Measurements from ENCODE around the gene SRMS. TPM values are rescaled to one million over a fixed set of nuclear protein-coding genes. Genes with fewer than 3 reads are reported as not detected.

Gene SRMS
- total RNA-seq, 2 donors from 2014 or later: 2.4 to 4.6 TPM

- ATAC-seq (peak; percentile 61), DNase-seq (peak in 1 of 2 donors; percentile 42)
- intact Hi-C loops (cut with DNase I, micrococcal nuclease): loop anchor here in 1 of 2 donors (10.0 kb wide), 1 partner anchor 86 kb away; no protein-coding TSS in a partner anchor
Observed at GRCh38 chr20:63558804-63559484, 11.4 kb upstream of the SRMS start.

- intact Hi-C loops (cut with DNase I, micrococcal nuclease): loop anchor here in 1 of 2 donors (10.0 kb wide), 1 partner anchor 87 kb away; no protein-coding TSS in a partner anchor
- no peak for DNase-seq
- ATAC-seq: no peak
Observed at GRCh38 chr20:63557481-63557891, 9.9 kb upstream of the SRMS start.

GRCh38 chr20:63556873-63557478 lies 9.4 kb upstream of the SRMS start:
- intact Hi-C loops (cut with DNase I, micrococcal nuclease): loop anchor here in 1 of 2 donors (10.0 kb wide), 1 partner anchor 88 kb away; no protein-coding TSS in a partner anchor
- no peak for ATAC-seq

GRCh38 chr20:63555661-63556381 lies 8.3 kb upstream of the SRMS start:
- intact Hi-C loops (cut with DNase I, micrococcal nuclease): loop anchor here in 1 of 2 donors (10.0 kb wide), 1 partner anchor 89 kb away; no protein-coding TSS in a partner anchor
- ATAC-seq: no peak

More at GRCh38 chr20:63556873-63557478, 9.4 kb upstream of the SRMS start:
- DNase-seq: no peak

GRCh38 chr20:63554361-63555278 lies 7.1 kb upstream of the SRMS start:
- intact Hi-C loops (cut with DNase I, micrococcal nuclease): loop anchor here in 1 of 2 donors (10.0 kb wide), 1 partner anchor 90 kb away; no protein-coding TSS in a partner anchor
- ATAC-seq: peak; percentile 1
- peak in 1 of 2 donors; percentile 18 for DNase-seq

More at GRCh38 chr20:63555661-63556381, 8.3 kb upstream of the SRMS start:
- DNase-seq: peak in 1 of 2 donors; percentile 28

- intact Hi-C loops (cut with DNase I, micrococcal nuclease): loop anchor here in 1 of 2 donors (10.0 kb wide), 1 partner anchor 91 kb away; no protein-coding TSS in a partner anchor
Observed at GRCh38 chr20:63553933-63554290, 6.4 kb upstream of the SRMS start, which contains the start of gene FNDC11. TSS of gene FNDC11 (plus strand) at chr20:63554159. CDS start at chr20:63555664, 1,505 bp downstream.

GRCh38 chr20:63553251-63553932 lies 5.8 kb upstream of the SRMS start:
- peak; percentile 80 for ATAC-seq

More at GRCh38 chr20:63553933-63554290, 6.4 kb upstream of the SRMS start, which contains the start of gene FNDC11:
- ATAC-seq: peak; percentile 50
- DNase-seq: peak in 1 of 2 donors; percentile 69

GRCh38 chr20:63552481-63553249 lies 5.1 kb upstream of the SRMS start:
- ATAC-seq: no peak
- no peak for DNase-seq
- intact Hi-C loops (cut with DNase I, micrococcal nuclease): loop anchor here in 1 of 2 donors (10.0 kb wide), 1 partner anchor 92 kb away; no protein-coding TSS in a partner anchor

More at GRCh38 chr20:63553251-63553932, 5.8 kb upstream of the SRMS start:
- DNase-seq: peak; percentile 85 to 89
- intact Hi-C loops (cut with DNase I, micrococcal nuclease): loop anchor here in 1 of 2 donors (10.0 kb wide), 1 partner anchor 91 kb away; no protein-coding TSS in a partner anchor

- ATAC-seq: no peak
- DNase-seq: no peak
- intact Hi-C loops (cut with DNase I, micrococcal nuclease): loop anchor here in 1 of 2 donors (10.0 kb wide), 1 partner anchor 94 kb away; no protein-coding TSS in a partner anchor
Observed at GRCh38 chr20:63551068-63551467, 3.5 kb upstream of the SRMS start.

- ATAC-seq (no peak), DNase-seq (no peak)
- intact Hi-C loops (cut with DNase I, micrococcal nuclease): loop anchor here in 1 of 2 donors (10.0 kb wide), 1 partner anchor 95 kb away; no protein-coding TSS in a partner anchor
Observed at GRCh38 chr20:63549679-63550282, 2.2 kb upstream of the SRMS start.

- intact Hi-C loops (cut with DNase I, micrococcal nuclease): no loop called here
- DNase-seq: no peak
- no peak for ATAC-seq
Observed at GRCh38 chr20:63549019-63549418, 1.5 kb upstream of the SRMS start.

GRCh38 chr20:63548542-63548941 lies 993 bp upstream of the SRMS start:
- no peak for ATAC-seq
- DNase-seq: no peak
- intact Hi-C loops (cut with DNase I, micrococcal nuclease): no loop called here

GRCh38 chr20:63546956-63547724 lies 409 bp downstream of the SRMS start:
- peak in 1 of 2 donors; percentile 14 for DNase-seq
- ATAC-seq: no peak
- intact Hi-C loops (cut with DNase I, micrococcal nuclease): no loop called here

GRCh38 chr20:63546256-63546955 lies 1.1 kb downstream of the SRMS start:
- intact Hi-C loops (cut with DNase I, micrococcal nuclease): no loop called here
- peak in 1 of 2 donors; percentile 45 for DNase-seq
- ATAC-seq: no peak

- DNase-seq (peak in 1 of 2 donors; percentile 63), ATAC-seq (peak; percentile 31)
- intact Hi-C loops (cut with DNase I, micrococcal nuclease): no loop called here
Observed at GRCh38 chr20:63545814-63546213, 1.7 kb downstream of the SRMS start.
